Sigmoid colon (tissue), 4 donors: Measurements from ENCODE around the gene LEMD2.

Experiments
- CTCF ChIP-seq, 4 experiments: fragments of 450-650 bp in 3 of 4; fragments of 200-600 bp in 1 of 4; IDR thresholded peaks; one replicate each; pipeline ENCODE4 v1.5.1; 2016 to 2019; ENCODE audit warnings: antibody characterized with exemption in 4 of 4, mild to moderate bottlenecking in 3 of 4, moderate library complexity in 2 of 4
- EP300 ChIP-seq, 4 donors: sonication (generic); formaldehyde crosslinking; IDR thresholded peaks; one replicate each; pipeline ENCODE4 v1.6.1; 2017; ENCODE audit warnings: antibody characterized with exemption in 4 of 4

GRCh38 chr6:33802186-33802958 is 13.4 kb upstream of the LEMD2 start:
- TF ChIP-seq CTCF (IDR thresholded peaks at IDR 0.05) (no peak), EP300 (IDR thresholded peaks at IDR 0.05) (no peak)
